Erythroblast (primary cell): Measurements from ENCODE around the gene TMEM37.

ENCODE experiments used
- DNase-seq, 2 experiments: peaks; one replicate each; lab custom pipeline; 2025; lab: John Stamatoyannopoulos, UW
- GATA1 ChIP-seq: IDR thresholded peaks from 2 replicates; pipeline ENCODE4 v1.6.1; 2011; ENCODE audit warnings: low read depth, mild to moderate bottlenecking, control low read depth, low read length, moderate library complexity
- POLR2A ChIP-seq: IDR thresholded peaks from 2 replicates; pipeline ENCODE4 v1.6.1; 2011; ENCODE audit warnings: mild to moderate bottlenecking, low read length

Gene TMEM37

GRCh38 chr2:119405151-119405550 lies 26.5 kb upstream of the TMEM37 start:
- DNase-seq = no peak
- TF ChIP-seq GATA1 (no peak), POLR2A (no peak)

GRCh38 chr2:119407430-119408220 lies 24.0 kb upstream of the TMEM37 start:
- peak; percentile 51 to 72 for DNase-seq
- TF ChIP-seq GATA1 = no peak

DNA sequence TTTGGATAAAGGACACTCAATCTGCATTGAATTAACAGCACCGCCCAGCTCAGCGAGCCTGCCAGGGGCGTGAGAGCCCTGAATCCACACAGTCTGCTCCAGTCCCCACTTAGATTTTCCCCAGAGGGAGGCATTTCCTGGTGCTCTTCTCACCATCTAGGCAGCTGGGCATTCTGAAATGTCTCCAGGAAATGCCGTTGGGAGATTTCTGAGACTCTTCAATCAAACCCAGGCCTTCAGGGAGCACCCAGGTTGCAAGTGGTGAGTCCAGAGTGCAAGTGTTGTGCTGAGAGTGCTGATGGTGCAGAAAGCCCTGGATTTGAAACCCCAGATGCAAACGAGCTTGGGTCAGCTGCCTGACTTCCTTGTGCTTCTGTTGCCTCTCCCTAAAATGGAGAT lies 23.4 kb upstream of the TMEM37 start:
- DNase-seq = no peak
- TF ChIP-seq GATA1 = no peak

GRCh38 chr2:119409506-119409905 lies 22.1 kb upstream of the TMEM37 start:
- TF ChIP-seq GATA1 = no peak
- TF ChIP-seq POLR2A = no peak
- no peak for DNase-seq

GRCh38 chr2:119414894-119415293 lies 16.8 kb upstream of the TMEM37 start:
- TF ChIP-seq POLR2A (no peak), GATA1 (no peak)
- DNase-seq = no peak

- DNase-seq = no peak
- no peak for TF ChIP-seq POLR2A
- no peak for TF ChIP-seq GATA1
Measured at GRCh38 chr2:119415630-119416029, 16.0 kb upstream of the TMEM37 start.

DNA sequence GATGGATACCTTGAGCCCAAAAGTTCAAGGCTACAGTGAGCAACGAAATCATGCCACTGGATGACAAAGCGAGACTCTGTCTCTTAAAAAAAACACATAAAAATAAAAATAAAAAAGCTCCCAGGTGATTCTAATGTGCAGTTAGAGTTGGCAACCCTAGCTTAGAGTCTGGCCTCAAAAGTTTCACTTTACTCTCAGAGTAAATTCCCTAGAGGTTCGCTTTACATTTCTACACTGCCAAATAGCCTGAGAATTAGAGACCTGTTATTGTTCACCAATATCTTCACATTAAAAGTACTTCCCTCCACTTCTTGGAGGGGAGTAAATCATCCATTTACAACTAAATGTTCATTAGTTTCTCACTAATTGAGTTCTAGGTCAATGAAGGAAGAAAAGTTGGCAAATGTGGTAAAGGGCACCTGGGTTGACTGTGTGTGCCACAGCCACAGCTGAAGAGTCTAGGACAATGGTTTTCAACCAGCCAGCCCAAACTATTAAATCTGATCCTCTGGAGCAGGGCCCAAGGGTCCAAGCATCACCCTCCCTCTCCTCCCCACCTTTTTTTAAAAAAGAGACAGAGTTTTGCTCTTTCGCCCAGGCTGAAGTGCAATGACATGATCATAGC lies 15.2 kb upstream of the TMEM37 start:
- TF ChIP-seq POLR2A (no peak), GATA1 (no peak)
- no peak for DNase-seq

DNA sequence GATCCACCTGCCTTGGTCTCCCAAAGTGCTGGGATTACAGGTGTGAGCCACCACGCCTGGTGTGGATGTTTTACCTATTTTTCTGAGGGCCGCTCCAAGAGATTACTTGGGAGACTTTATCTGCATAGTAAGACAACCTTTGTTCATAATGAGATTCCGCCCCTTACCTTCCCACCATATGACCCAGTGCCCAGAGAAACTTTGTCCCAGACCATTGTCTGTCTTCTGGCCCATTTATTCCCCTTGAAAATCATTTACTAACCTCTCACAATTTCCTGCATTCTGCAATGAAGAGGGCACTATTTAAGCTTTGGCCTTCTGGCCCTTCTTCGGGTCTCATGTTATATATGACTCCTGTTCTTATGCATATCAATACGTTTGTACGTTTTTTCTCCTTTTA lies 13.7 kb upstream of the TMEM37 start:
- TF ChIP-seq POLR2A (no peak), GATA1 (no peak)
- no peak for DNase-seq

DNA sequence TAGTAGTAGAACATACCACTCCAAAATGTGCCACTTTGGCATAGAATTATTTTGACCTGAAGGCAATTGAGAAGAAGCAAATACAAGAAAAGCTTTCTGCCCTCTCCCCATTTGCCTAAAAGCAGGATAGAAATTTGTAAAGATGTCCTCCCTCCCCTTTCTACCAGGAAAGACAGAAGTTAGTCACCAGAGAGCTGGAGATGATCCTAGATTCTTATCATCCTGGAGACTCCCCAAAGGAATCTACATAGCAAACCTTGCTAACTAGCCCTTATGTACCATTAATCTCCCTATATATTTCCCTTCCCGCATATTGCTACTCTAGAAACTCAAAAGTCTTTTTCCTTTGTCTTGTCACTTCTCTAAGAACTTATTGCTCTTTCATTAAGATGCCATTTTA lies 12.6 kb upstream of the TMEM37 start:
- no peak for TF ChIP-seq POLR2A
- TF ChIP-seq GATA1 = no peak

GRCh38 chr2:119419803-119420508 lies 11.7 kb upstream of the TMEM37 start:
- TF ChIP-seq GATA1 (no peak), POLR2A (no peak)
- no peak for DNase-seq

More for the DNA sequence above, 12.6 kb upstream of the TMEM37 start:
- no peak for DNase-seq

- no peak for DNase-seq
- TF ChIP-seq POLR2A (no peak), GATA1 (no peak)
Measured at GRCh38 chr2:119421304-119421703, 10.3 kb upstream of the TMEM37 start.

- no peak for DNase-seq
- TF ChIP-seq GATA1 = no peak
- TF ChIP-seq POLR2A = no peak
Measured at GRCh38 chr2:119421741-119422140, 9.9 kb upstream of the TMEM37 start.

DNA sequence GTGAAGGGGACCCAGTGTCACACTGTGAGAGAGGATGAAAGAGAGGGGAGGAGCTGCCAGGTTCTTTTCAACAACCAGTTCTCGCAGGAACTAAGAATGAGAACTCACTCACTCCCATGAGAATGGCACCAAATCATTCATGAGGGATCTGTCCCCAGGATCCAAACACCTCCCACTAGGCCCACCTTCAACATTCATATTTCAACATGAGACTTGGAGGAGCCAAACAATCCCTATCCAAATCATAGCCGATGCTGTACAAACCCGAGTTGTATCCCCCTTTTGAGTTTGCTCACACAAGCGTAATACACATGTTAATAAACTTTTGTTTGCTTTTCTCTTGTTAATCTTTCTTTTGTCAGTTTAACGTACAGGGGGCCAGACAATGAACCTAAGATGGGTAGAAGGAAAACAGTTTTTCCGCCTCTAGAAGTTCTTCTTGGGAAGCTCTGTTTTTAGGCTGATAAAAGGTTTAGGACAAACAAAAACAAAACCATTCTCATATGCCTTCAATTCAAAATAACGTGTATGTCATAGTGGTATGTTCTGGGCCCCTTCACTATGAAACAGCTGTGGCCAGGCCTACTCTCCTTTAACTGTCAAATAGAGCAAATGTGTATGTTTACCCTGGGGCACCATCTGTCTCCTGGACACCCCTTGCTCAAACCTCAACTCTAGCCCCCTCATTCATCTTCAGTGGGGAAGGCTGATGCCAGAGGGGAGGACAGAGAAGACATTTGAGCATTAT lies 9.1 kb upstream of the TMEM37 start:
- no peak for DNase-seq
- TF ChIP-seq POLR2A = no peak
- no peak for TF ChIP-seq GATA1

DNA sequence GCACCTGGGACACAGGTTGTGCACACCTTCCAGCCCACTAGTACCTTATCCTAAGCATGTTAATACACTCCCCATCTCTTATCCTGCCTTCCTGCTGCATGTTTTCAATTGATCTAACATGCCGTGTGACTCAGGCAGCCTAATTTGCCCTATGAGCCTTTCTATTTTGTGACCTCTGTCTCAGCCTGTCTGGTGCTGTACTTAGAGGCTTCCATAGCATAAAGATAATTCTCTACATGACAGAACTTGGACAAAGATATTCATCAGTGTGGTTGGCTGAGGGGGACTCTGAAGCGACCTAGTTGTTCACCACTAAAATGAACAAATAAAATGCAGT lies 8.6 kb upstream of the TMEM37 start:
- no peak for DNase-seq
- no peak for TF ChIP-seq GATA1
- no peak for TF ChIP-seq POLR2A
